NK-92 (cell line): ENCODE measurements around the gene RABGEF1.
"Not testable (repeated sequence)": the region's sequence is repeated elsewhere in the genome, so short reads cannot be mapped to it uniquely, and the experiment has no call there.

ENCODE experiments used
- DNase-seq: peaks from one replicate; lab custom pipeline; 2025; ENCODE audit not compliant: unreplicated experiment; lab: John Stamatoyannopoulos, UW

The RABGEF1 gene

DNA sequence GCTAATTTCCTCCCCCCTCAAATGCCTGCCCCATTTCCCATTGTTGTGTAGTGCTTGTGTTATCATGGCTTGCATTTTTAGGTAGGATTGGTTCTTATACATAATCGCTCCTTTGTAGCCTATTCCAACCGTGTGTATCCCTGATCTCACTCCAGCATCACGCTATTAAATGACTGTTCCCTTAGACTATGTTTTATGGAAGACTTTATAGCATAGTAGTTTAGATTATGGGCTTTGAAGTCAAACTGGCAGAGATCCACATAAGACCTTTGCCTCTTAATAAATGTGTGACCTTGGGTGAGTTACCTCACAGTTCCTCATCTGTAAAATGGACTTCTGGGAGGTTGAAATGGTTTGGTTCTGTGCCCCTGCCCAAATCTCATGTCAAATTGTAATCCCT is 5.4 kb upstream of the RABGEF1 start:
- DNase-seq, result no peak

DNA sequence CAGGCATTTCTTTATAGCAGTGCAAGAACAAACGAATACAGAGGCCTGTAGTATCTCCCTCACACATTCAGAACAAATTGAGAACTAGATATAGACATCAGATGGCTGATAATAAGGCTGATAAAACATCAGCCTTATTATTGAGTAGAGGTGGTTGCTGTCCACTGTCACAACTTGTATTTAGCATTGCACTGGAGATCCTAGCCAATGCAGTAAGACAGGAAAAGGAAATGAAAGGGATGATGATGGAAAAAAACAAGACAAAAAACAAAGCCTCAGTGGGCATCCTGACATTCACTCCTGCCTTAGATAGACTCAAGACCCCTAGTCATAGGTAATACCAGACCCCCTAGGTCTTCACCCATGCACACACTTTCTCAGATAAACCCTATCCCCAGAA is 4.7 kb upstream of the RABGEF1 start:
- DNase-seq, result no peak

DNA sequence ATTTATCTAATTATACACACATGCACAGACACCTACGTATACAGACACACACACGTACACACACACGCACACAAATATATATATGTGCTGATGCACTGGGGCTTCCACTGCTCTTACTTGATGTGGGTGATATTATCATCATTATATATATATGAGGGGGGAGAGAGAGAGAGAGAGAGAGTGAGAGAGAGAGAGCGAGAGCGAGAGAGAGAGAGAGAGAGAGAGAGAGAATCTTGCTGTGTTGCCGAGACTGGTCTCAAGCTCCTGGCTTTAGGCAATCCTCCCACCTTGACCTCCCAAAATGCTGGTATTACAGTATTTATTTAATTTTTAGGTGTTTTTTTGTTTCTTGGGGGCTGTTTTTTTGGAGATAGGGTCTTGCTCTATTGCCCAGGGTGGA is 3.6 kb upstream of the RABGEF1 start:
- DNase-seq, result no peak

DNA sequence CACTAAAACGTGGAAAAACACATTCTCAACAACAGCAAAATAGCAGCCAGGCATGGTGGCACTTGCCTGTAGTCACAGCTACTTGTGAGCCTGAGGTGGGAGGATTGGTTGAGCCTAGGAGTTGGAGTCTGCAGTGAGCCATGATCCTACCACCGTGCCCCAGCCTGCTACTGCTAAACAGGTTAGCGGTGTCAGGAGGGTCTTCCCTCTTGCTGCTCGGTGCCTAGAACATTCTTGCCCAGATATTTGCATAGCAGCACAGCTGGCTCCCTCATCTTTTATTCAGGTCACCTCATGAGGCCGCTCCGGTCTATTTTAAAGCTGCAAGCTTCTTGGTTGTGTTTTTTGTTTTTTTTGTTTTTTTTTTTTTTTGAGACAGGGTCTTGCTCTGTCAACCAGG is 2.9 kb upstream of the RABGEF1 start:
- no peak for DNase-seq

DNA sequence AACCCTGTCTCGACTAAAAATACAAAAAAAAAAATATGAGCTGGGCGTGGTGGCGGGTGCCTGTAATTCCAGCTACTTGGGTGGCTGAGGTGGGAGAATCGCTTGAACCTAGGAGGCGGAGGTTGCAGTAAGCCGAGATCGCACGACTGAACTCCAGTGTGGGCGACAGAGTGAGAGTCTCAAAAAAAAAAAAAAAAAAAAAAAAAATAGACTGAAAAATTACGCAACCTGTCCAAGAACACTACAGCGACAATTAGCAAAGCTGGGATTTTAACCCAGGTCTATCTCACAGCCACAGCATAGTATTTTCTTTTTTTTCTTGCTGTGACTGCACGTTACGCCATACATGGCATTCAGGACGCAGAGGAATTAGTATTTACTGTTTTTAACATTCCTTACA is 1.1 kb upstream of the RABGEF1 start:
- no peak for DNase-seq

DNA sequence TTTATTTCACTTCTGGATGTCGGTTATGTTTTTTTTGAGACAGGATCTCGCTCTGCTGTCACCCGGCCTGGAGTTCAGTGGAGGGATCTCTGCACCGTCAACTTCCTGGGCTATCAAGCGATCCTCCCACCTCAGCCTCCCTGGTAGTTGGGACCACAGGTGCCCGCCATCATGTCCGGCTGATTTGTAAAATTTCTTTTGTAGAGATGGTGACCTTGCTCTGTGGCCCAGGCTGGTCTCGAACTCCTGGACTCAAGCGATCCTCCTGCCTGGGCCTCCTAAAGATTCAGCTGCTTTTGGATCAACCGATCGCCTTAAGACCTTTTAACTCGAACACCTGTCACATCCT is 606 bp upstream of the RABGEF1 start:
- DNase-seq, result no peak

DNA sequence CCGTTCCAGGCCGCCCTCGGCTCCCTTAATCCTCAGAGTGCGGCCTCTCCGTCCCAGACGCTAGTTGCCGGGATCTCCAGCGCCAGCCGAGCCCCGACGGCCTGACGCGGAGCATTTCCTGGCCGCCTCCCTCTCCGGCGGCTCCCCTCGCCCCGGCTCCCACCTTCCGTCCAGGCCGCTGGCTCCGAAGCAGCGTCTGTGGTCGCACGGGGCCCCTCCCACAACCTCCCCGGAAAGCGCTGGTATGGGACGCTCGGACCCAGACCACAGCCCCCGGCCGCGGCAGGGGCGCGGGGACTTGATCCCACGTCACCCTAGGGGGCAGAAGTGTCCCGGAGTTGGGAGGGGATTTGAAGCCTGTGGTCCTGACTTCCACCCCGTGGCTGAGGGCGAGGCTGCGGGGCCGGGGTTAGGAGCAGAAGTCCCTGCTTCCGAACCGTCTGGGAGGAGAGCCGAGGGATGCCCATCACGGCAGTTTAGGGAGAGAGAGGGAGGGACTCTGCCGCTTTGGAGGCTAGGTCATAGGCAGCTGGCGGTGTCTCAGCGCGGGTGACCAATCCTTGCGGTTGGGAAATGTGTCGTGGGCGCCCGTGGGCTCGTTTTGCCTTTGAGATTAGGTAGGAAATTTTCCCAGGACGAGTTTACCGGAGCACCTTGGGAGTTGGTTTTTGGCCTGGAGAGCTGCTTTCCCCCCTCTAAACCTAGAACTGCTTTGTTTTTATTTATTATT is 612 bp downstream of the RABGEF1 start:
- not testable (repeated sequence) for DNase-seq

DNA sequence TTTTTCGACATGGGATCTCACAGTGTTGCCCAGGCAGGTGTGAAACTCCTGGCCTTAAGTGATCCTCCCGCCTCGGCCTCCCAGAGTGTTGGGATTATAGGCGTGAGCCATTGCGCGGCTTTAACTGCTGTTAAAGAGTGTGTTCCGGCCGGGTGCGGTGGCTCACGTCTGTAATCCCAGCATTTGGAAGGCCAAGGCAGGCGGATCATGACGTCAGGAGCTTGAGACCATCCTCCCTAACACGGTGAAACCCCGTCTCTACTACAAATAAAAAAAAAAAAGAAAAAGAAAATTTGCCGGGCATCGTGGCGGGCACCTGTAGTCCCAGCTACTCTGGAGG is 1.1 kb downstream of the RABGEF1 start:
- no peak for DNase-seq

DNA sequence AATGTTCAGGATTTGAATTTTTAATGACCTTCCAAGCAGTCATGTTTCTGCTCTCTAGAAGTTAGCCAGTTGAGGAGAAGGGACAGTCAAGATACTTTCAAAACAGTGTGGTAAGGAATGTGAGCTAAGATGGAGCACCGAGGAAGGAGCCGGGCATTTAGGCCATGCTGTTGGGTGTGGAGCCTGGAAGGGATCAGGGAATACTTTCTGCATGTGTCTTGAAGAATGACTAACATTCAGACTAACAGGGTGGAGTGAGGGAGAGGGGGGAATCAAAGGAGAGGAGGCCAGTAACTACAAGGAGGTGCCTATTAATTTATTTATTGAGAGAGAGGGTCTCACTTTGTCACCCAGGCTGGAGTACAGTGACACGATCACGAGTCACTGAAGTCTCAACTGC is 1.8 kb downstream of the RABGEF1 start:
- not testable (repeated sequence) for DNase-seq

DNA sequence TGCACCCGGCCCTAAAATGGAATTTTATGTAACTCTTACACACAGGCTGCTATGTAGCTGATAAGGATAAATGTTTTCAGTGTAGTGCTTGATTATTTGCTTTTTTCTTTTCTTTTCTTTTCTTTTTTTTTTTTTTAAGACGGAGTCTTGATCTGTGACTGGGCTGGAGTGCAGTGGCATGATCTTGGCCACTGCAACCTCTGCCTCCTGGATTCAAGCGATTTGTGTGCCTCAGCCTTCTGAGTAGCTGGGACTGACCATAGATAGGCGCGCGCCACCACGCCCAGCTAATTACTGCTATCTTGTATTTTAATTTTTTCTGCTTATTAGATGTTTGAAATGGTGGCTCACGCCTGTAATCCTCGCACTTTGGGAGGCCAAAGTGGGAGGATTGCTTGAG is 3.4 kb downstream of the RABGEF1 start:
- no peak for DNase-seq

DNA sequence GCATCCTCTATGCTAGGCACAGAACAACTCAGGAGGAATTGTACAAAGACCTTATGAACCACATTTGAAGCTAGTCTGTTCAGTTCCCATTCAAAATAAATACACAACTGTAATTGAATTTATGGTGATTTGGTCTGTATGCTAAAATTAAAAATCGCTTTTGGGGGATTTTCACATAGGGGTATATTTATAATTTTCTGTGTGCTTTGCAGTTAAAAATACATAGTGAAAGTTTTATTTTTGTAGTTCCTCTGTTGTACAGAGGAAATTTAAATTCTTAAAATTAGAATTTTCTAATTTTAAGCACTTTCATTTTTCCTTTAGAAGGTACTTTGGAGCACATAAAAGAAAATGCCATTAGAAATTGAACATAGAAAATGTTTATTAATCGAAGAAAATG is 6.9 kb downstream of the RABGEF1 start:
- DNase-seq, result no peak

DNA sequence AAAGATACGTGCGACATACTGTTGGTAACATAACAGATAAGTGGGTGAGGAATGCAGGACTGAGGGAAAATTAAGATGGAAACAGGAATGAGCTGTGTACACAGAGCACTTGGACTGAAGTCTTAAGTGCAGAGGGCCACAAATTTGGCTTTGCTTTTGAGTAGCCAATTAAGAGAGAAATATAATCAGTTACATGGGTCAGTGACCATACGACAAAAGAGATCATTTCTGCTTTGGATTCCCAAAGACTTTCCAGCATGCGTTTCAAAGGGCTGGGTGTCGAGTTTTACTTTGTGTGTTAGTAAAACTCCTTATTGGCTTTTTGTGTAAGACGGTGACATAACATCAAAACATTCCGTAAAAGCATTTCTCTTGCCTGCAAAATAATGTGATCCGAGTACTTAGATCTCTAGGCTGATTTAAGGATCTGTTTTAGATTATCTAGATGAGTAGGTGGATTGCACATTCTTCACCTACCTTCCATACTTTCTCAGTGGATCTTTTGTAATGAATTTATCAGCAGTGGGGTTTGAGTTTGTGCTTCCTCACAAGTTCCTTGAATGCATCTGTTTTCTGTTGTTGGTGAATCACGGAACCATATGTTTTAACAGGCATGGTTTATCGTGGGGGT is 7.5 kb downstream of the RABGEF1 start:
- no peak for DNase-seq

DNA sequence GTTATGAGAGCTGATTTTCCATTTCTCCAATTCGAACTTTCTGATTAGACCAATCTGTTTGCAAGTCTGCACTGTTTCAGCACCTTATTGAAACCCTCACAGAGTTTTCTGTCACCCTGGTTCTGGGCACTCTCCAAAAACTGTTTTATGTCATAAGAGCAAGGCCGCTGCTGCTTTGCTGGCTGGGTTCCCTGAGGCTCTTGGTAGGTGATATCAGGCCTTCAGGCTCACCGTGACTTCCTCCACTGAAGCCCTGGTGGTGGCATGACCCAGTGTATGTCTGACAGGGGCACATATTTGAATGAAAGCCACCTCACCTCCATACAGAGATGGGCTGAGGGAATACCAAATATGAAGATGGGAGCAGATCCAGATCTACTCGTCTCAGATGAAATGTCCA is 8.3 kb downstream of the RABGEF1 start:
- no peak for DNase-seq

DNA sequence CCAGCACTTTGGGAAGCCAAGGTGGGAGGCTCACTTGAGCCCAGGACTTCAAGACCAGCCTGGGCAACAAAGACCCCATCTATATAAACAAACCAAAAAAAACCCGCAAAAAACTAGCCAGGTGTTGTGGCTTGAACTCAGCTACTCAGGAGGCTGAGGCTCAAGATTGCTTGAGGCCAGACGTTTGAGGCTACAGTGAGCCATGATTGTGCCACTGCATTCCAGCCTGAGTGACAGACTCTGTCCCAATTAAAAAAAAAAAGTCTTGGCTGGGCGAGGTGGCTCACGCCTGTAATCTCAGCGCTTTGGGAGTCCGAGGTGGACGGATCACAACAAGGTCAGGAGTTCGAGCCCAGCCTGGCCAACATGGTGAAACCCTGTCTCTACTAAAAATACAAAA is 11.4 kb downstream of the RABGEF1 start:
- no peak for DNase-seq

DNA sequence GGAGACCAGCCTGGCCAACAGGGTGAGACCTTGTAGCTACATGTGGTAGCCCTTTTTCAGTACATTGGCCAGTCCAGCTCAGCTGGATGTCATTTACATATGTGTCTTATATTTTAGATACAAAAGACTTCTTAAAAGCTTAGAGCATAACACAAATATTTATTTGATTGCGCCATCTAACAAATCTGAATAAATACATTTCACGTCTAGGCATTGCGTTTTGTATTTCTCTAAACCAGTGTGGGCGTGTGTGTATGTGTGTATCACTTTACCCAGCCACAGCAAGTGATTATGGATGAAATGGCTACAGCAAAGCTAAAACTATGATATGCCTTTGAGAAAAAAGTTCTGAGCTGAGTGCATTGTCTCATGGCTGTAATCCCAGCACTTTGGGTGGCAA is 14.0 kb downstream of the RABGEF1 start:
- no peak for DNase-seq

DNA sequence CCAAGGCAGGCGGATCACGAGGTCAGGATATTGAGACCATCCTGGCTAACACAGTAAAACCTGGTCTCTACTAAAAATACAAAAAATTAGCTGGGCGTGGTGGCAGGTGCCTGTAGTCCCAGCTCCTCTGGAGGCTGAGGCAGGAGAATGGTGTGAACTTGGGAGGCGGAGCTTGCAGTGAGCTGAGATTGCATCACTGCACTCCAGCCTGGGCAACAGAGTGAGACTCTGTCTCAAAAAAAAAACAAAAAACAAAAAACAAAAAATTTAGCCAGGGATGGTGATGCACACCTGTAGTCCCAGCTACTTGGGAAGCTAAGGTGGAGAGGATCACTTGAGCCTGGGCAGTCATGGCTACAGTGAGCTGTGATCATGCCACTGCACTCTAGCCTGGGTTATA is 14.5 kb downstream of the RABGEF1 start:
- not testable (repeated sequence) for DNase-seq

DNA sequence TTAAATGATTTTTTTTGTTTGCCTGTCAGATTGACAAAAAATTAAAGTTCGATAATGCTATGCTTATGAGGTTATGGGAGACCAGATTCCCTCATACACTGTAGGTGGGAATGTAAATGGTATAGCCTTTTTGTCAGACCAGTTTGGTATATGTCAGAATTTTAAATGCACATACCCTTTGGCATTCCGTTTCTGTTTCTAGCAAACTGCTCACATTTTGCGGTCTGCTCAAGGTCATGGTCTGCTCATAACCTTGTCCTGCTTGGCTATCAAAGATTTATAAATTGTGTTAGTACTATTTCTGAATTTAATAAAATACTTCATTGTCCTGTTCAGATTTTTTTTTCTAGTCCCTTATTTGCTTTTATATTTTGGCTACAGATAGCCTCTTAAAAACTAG is 15.7 kb downstream of the RABGEF1 start:
- not testable (repeated sequence) for DNase-seq

DNA sequence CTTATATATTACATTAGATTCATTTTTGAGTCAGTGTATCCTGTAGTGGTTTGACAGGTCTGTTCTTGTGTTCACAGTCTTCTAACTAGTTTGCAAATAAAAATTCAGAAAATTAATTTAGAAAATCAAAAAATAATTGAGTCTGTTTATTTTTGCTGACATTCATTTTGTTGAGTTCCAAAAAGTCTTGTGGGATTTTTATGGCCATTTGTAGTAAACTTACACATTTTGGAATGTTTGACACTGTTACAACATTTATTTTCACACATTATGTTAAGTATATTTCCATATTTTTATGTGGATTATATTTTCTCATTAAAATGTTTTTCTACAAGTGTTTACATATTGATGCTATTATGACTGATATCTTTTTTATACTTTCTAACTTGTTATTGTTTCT is 16.4 kb downstream of the RABGEF1 start:
- DNase-seq, result no peak

DNA sequence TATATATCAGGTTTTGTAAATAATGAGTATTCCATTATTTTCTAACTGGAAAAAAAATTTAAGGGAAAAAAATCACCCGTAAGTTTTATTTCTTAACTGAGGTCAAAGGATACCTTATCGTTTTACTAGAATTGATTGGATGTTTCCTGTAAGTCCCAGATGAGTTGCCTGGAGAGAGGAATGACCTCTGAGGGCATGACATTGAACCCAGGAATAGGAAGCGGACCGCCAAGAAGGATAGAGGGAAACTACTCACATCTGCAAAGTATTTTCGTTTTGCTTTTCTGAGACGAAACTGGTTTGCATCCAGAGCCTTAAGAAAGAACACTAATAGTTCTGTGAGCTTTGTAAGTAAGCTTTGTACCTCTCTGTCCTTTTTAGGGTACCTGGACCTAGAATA is 17.4 kb downstream of the RABGEF1 start:
- DNase-seq, result no peak

DNA sequence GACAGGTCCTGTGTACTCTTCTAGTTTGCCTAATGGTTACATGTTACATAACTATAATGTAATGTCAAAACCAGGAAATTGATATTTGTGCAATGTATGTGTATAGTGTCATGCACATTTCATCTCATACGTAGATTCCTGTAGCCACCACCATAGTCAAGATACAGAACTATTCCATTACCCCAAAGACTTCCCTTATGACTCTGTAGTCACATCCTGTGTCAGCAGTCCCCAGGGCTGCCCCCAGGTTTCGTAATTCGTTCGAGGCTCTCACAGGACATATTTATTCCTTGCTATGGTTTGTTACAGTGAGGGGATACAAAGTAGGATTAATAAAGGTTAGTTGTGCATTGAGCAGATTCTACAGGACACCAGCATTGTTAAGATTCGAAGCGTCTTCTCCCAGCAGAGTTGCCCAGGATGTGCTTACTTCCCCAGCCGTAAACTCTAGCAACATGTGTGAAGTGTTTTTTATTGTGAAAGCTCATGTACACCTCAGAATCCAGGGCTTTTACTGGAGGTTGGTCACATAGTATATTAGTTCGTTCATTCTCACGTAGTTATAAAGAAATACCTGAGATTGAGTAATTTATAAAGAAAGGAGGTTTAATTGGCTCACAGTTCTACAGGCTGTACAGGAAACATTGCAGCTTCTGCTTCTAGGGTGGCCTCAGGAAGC is 18.6 kb downstream of the RABGEF1 start:
- DNase-seq, result no peak

DNA sequence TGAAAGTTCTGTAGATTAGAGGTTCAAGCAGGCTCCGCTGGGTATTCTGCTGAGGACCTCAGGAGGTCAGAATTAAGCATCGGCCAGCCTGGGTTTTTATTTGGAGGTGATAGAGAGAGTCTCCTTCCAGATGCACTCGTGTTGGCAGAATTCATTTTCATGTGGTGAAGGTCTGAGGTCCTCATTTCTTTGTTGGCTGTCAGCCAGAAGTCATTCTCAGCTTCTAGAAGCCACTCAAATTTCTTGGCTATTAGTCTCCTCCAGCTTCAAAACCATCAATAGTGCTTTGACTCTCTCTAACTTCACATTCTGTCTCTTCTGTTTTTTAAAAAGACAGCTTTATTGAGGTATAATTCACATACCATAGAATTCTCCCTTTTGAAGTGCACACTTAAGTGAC is 22.6 kb downstream of the RABGEF1 start:
- DNase-seq, result not testable (repeated sequence)

DNA sequence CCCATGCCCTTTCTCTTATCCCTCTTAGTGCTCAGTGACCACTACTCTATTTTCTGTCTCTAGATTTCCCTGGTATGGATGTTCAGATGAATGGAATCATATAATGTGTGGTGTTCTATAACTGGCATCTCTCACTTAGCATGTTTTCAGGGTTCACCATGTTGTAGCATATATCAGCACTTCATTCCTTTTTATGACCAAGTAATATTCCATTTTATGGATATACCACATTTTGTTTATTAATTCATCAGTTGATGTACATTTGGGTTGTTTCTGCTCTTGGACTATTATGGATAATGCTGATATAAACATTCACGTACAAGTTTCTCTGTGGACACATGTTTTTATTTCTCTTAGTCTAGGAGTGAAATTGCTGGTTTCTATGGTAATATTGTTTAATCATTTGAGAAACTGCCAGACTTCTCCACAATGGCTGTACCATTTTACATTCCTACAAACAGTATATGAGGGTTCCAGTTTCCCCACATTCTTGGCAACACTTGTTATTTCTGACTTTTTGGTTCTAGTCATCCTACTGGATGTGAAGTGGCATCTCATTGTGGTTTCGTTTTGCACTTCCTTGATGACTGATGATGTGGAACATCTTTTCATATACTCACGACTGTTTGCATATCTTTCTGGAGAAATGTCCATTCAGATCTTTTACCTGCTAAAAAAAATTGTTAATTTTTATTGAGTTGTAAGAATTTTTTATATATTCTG is 23.3 kb downstream of the RABGEF1 start:
- not testable (repeated sequence) for DNase-seq
